ENCODE measurements around the gene CSNK1D.

DNA sequence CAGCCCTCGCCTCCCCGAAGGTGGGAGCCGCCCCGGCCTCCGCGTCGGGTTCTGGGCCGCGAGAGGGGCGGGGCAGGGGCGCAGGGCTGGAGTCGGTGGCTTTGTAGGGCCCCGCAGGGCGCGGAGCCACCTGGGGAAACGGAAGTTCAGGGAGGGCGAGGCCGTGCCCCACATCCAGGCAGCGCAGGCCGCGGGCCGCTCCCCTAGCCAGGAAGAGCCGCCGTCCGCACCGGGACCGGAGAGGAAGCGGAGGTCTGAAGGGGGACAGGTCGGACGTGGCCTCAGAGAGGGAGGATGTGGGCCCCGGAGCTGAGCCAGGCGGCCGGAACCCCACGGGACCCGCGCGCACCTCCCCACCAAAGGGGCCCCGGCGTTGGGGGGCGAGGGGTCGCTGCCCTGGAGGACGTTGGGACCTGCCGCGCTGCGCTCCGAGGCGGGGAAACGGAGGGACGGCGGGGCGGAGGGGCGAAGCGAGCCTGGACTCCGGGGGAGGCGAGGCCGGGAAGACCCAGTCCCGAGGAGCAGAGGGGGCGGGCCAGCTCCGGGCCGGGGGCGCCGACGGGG lies 45.1 kb downstream of the CSNK1D start:
- TF ChIP-seq, protein P1, sequence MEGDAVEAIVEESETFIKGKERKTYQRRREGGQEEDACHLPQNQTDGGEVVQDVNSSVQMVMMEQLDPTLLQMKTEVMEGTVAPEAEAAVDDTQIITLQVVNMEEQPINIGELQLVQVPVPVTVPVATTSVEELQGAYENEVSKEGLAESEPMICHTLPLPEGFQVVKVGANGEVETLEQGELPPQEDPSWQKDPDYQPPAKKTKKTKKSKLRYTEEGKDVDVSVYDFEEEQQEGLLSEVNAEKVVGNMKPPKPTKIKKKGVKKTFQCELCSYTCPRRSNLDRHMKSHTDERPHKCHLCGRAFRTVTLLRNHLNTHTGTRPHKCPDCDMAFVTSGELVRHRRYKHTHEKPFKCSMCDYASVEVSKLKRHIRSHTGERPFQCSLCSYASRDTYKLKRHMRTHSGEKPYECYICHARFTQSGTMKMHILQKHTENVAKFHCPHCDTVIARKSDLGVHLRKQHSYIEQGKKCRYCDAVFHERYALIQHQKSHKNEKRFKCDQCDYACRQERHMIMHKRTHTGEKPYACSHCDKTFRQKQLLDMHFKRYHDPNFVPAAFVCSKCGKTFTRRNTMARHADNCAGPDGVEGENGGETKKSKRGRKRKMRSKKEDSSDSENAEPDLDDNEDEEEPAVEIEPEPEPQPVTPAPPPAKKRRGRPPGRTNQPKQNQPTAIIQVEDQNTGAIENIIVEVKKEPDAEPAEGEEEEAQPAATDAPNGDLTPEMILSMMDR (IDR thresholded peaks at IDR 0.05; ENCODE audit: low read depth, low read length): no peak
- no peak for TF ChIP-seq EZH2phosphoT487 (IDR thresholded peaks at IDR 0.05; ENCODE audit: low read depth)
